WTC11 (cell line): ENCODE results near the gene VIPR2.

Source experiments
- E2F5 ChIP-seq: sonication (generic); formaldehyde crosslinking; IDR thresholded peaks from 2 replicates; pipeline ENCODE4 v1.8.1; 2022; ENCODE audit warnings: mild to moderate bottlenecking, moderate library complexity, missing genetic modification reagents
- NFYB ChIP-seq: sonication (generic); formaldehyde crosslinking; conservative IDR thresholded peaks from 2 replicates; pipeline ENCODE4 v1.8.0; 2022; ENCODE audit warnings: low read depth, missing genetic modification reagents
- SMAD3 ChIP-seq: sonication (generic); formaldehyde crosslinking; IDR thresholded peaks from 2 replicates; pipeline ENCODE4 v1.8.0; 2022; ENCODE audit warnings: missing genetic modification reagents, mild to moderate bottlenecking, borderline replicate concordance
- SP1 ChIP-seq: sonication (generic); formaldehyde crosslinking; conservative IDR thresholded peaks from 2 replicates; pipeline ENCODE4 v1.8.1; 2022; ENCODE audit warnings: missing genetic modification reagents
- ZNF138 ChIP-seq: sonication (generic); formaldehyde crosslinking; conservative IDR thresholded peaks from 2 replicates; pipeline ENCODE4 v1.8.1; 2022; ENCODE audit warnings: mild to moderate bottlenecking, moderate library complexity, missing genetic modification reagents
- ZNF263 ChIP-seq: sonication (generic); formaldehyde crosslinking; IDR thresholded peaks from 2 replicates; pipeline ENCODE4 v1.8.1; 2022; ENCODE audit warnings: low read depth, mild to moderate bottlenecking, moderate library complexity, missing genetic modification reagents
- ZNF512 ChIP-seq: sonication (generic); formaldehyde crosslinking; IDR thresholded peaks from 2 replicates; pipeline ENCODE4 v1.8.1; 2022; ENCODE audit warnings: missing genetic modification reagents, borderline replicate concordance
- TF ChIP-seq, protein P1 (sequence below): fragments of 200-600 bp; IDR thresholded peaks from 2 replicates; pipeline ENCODE4 v1.8.0; 2022; ENCODE audit warnings: antibody characterized with exemption
- TF ChIP-seq, protein P2 (sequence below): sonication (generic); formaldehyde crosslinking; IDR thresholded peaks from 2 replicates; pipeline ENCODE4 v1.8.1; 2022; ENCODE audit warnings: low read depth, missing genetic modification reagents, borderline replicate concordance
- TF ChIP-seq, protein P3 (sequence below): sonication (generic); formaldehyde crosslinking; IDR thresholded peaks from 2 replicates; pipeline ENCODE4 v1.8.1; 2023; ENCODE audit warnings: mild to moderate bottlenecking, moderate library complexity, missing genetic modification reagents

GRCh38 chr7:159010411-159010810 is 134.3 kb downstream of the VIPR2 start:
- TF ChIP-seq, protein P1, sequence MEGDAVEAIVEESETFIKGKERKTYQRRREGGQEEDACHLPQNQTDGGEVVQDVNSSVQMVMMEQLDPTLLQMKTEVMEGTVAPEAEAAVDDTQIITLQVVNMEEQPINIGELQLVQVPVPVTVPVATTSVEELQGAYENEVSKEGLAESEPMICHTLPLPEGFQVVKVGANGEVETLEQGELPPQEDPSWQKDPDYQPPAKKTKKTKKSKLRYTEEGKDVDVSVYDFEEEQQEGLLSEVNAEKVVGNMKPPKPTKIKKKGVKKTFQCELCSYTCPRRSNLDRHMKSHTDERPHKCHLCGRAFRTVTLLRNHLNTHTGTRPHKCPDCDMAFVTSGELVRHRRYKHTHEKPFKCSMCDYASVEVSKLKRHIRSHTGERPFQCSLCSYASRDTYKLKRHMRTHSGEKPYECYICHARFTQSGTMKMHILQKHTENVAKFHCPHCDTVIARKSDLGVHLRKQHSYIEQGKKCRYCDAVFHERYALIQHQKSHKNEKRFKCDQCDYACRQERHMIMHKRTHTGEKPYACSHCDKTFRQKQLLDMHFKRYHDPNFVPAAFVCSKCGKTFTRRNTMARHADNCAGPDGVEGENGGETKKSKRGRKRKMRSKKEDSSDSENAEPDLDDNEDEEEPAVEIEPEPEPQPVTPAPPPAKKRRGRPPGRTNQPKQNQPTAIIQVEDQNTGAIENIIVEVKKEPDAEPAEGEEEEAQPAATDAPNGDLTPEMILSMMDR, result no peak
- TF ChIP-seq ZNF263 (no peak), E2F5 (CRISPR knock-in tag) (no peak), NFYB (no peak), SP1 (no peak), ZNF138 (CRISPR knock-in tag) (no peak), ZNF512 (CRISPR knock-in tag) (no peak), SMAD3 (no peak)
- TF ChIP-seq, protein P2, sequence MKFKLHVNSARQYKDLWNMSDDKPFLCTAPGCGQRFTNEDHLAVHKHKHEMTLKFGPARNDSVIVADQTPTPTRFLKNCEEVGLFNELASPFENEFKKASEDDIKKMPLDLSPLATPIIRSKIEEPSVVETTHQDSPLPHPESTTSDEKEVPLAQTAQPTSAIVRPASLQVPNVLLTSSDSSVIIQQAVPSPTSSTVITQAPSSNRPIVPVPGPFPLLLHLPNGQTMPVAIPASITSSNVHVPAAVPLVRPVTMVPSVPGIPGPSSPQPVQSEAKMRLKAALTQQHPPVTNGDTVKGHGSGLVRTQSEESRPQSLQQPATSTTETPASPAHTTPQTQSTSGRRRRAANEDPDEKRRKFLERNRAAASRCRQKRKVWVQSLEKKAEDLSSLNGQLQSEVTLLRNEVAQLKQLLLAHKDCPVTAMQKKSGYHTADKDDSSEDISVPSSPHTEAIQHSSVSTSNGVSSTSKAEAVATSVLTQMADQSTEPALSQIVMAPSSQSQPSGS, result no peak
- TF ChIP-seq, protein P3, sequence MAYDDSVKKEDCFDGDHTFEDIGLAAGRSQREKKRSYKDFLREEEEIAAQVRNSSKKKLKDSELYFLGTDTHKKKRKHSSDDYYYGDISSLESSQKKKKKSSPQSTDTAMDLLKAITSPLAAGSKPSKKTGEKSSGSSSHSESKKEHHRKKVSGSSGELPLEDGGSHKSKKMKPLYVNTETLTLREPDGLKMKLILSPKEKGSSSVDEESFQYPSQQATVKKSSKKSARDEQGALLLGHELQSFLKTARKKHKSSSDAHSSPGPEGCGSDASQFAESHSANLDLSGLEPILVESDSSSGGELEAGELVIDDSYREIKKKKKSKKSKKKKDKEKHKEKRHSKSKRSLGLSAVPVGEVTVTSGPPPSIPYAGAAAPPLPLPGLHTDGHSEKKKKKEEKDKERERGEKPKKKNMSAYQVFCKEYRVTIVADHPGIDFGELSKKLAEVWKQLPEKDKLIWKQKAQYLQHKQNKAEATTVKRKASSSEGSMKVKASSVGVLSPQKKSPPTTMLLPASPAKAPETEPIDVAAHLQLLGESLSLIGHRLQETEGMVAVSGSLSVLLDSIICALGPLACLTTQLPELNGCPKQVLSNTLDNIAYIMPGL (CRISPR knock-in tag), result no peak
